ENCODE data around the gene FAM241A.
"Not testable (repeated sequence)": the region's sequence is repeated elsewhere in the genome, so short reads cannot be mapped to it uniquely, and the experiment has no call there.

FAM241A gene

GRCh38 chr4:112172180-112172579, 26.9 kb downstream of the FAM241A start:
- in situ Hi-C loops (cut with HindIII; ENCODE audit: low pct_ligation_motif_present, low sequenced_read_pairs): no loop called here
- H3K27me3 ChIP-seq (replicated peaks): no peaks in the 10 kb centered on the region
- H3K36me3 ChIP-seq (replicated peaks): no peaks in the 10 kb centered on the region
- no peak overlapping the region for H3K27ac ChIP-seq
- TF ChIP-seq CTCF (IDR thresholded peaks at IDR 0.05; ENCODE audit: low read depth, low read length, missing control alignments): no peak
- H3K4me3 ChIP-seq (ENCODE audit: low read depth, low read length): no peak overlapping the region
- DNase-seq: no peak

GRCh38 chr4:112173593-112174558, 28.6 kb downstream of the FAM241A start:
- no peaks in the 10 kb centered on the region for H3K27me3 ChIP-seq (replicated peaks)
- no peaks in the 10 kb centered on the region for H3K36me3 ChIP-seq (replicated peaks)
- TF ChIP-seq CTCF (IDR thresholded peaks at IDR 0.05; ENCODE audit: low read depth, low read length, missing control alignments): no peak
- no peak overlapping the region for H3K4me3 ChIP-seq (ENCODE audit: low read depth, low read length)
- H3K27ac ChIP-seq: no peak overlapping the region
- in situ Hi-C loops (cut with HindIII; ENCODE audit: low pct_ligation_motif_present, low sequenced_read_pairs): no loop called here
- no peak for DNase-seq

DNA sequence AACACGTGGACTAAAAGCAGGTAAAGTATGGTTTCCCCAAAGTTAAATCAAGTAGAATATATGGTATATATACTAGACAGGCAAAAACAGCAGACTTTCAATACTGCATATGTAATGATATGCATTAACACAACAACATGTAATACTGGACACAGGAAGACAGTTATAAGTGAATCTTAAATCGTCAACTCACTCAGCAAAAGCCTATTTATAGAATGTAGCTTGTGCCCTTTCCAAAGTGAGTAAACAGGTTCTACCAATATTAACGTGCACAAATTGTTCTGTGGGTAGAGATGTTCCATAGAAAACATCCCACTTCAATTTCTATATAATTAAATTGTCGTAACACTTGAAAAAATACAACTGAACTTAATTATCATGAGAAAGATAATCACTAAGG, 30.6 kb downstream of the FAM241A start:
- no peak for DNase-seq
- Histone ChIP-seq H3K36me3 (replicated peaks) (no peaks in the 10 kb centered on the region), H3K27me3 (replicated peaks) (no peaks in the 10 kb centered on the region), H3K27ac (no peak overlapping the region), H3K4me3 (ENCODE audit: low read depth, low read length) (no peak overlapping the region)
- no peak for TF ChIP-seq CTCF (IDR thresholded peaks at IDR 0.05; ENCODE audit: low read depth, low read length, missing control alignments)
- in situ Hi-C loops (cut with HindIII; ENCODE audit: low pct_ligation_motif_present, low sequenced_read_pairs): no loop called here

DNA sequence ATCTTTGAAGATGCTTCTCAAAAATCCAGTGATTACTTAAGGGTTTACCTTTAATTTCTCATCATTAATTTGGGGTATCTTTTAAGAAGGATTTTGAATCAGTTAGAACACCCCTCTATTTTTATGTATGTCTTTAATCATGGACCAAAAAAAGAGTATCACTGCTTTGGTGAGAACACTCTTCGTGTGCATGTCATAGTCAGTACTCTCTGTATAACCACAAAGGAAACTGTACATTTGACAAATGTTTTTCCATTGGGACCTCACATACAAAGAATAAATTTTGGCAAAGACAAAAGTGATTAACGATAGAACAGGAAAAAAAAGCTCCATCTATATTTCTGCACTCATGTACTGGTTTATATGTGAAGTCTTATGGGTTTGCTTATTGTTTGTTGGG, 31.3 kb downstream of the FAM241A start:
- Histone ChIP-seq H3K4me3 (ENCODE audit: low read depth, low read length) (no peak overlapping the region), H3K36me3 (replicated peaks) (no peaks in the 10 kb centered on the region), H3K27me3 (replicated peaks) (no peaks in the 10 kb centered on the region), H3K27ac (no peak overlapping the region)
- no peak for TF ChIP-seq CTCF (IDR thresholded peaks at IDR 0.05; ENCODE audit: low read depth, low read length, missing control alignments)
- DNase-seq: no peak
- in situ Hi-C loops (cut with HindIII; ENCODE audit: low pct_ligation_motif_present, low sequenced_read_pairs): no loop called here

DNA sequence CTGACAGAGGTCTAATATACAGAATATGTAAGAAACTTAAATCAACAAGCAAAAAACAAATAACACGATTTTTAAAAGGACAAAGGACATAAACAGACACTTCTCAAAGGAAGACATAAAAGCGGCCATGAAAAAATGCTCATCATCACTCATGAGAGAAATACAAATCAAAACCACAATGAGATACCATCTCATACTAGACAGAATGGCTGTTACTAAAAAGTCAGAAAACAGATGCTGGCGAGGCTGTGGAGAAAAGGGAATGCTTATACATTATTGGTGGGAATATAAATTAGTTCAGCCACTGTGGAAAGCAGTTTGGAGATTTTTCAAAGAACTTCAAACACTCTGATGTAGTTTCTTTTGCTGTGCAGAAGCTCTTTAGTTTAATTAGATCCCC, 33.5 kb downstream of the FAM241A start:
- H3K27ac ChIP-seq; DNase-seq; H3K27me3 ChIP-seq (replicated peaks); H3K36me3 ChIP-seq (replicated peaks); H3K4me3 ChIP-seq (ENCODE audit: low read depth, low read length); in situ Hi-C loops (cut with HindIII; ENCODE audit: low pct_ligation_motif_present, low sequenced_read_pairs): not testable (repeated sequence)

- in situ Hi-C loops (cut with HindIII; ENCODE audit: low pct_ligation_motif_present, low sequenced_read_pairs): no loop called here
- H3K4me3 ChIP-seq (ENCODE audit: low read depth, low read length): no peak overlapping the region
- no peaks in the 10 kb centered on the region for H3K36me3 ChIP-seq (replicated peaks)
- H3K27me3 ChIP-seq (replicated peaks): no peaks in the 10 kb centered on the region
- DNase-seq: no peak
- TF ChIP-seq CTCF (IDR thresholded peaks at IDR 0.05; ENCODE audit: low read depth, low read length, missing control alignments): no peak
- H3K27ac ChIP-seq: no peak overlapping the region
These were observed 36.2 kb downstream of the FAM241A start for GRCh38 chr4:112181358-112182000.
